ENCODE results near the gene CD44. TPM values are rescaled to one million over a fixed set of nuclear protein-coding genes. Genes with fewer than 3 reads are reported as not detected.
"Not testable (repeated sequence)": the region's sequence is repeated elsewhere in the genome, so short reads cannot be mapped to it uniquely, and the experiment has no call there.

CD44 gene
- 121 TPM for polyA plus RNA-seq (ENCODE audit: insufficient read length)

DNA sequence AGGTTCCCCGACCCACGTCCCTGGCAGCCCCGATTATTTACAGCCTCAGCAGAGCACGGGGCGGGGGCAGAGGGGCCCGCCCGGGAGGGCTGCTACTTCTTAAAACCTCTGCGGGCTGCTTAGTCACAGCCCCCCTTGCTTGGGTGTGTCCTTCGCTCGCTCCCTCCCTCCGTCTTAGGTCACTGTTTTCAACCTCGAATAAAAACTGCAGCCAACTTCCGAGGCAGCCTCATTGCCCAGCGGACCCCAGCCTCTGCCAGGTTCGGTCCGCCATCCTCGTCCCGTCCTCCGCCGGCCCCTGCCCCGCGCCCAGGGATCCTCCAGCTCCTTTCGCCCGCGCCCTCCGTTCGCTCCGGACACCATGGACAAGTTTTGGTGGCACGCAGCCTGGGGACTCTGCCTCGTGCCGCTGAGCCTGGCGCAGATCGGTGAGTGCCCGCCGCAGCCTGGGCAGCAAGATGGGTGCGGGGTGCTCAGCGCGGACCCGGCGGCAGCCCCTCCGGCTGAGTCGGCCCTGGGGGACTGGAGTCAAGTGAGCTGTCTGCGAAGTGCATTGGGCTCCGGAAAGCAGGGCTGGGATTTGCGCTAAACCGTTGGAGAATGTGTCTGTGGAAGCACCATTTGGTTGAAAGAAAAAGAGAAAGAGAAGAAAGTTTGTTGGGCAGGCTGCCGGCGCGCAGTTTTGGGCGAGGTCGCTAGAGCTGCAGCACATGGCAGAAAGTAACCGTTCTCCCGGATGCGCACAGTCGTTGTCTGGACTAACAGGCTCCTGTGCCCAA is at the start of gene CD44:
Gene CD44 (plus strand): TSS at position 229 of the 779 bp plus-strand sequence. CDS start 133 bp downstream, at position 362.
- no peak for DNase-seq (ENCODE audit: low read depth)

DNA sequence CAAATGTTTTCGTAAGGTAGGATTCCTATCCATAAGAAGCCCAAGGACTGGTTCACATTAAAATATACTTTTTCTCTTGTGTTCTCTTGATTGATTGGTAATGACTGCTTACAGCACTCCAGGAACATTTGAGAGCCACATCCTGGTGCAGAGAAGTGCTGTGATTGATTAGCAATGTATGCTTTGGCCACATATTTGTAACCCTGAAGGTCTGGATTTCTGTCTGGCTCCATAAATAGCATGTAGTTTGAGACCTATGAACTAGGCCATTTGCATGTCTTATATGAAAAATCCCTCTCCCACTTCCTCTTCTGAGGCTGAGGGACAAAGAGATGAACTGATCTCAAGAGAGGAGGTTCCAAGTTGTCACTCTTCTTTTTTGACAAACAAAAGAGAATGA is 49.3 kb upstream of the CD44 start:
- DNase-seq (ENCODE audit: low read depth): no peak

DNA sequence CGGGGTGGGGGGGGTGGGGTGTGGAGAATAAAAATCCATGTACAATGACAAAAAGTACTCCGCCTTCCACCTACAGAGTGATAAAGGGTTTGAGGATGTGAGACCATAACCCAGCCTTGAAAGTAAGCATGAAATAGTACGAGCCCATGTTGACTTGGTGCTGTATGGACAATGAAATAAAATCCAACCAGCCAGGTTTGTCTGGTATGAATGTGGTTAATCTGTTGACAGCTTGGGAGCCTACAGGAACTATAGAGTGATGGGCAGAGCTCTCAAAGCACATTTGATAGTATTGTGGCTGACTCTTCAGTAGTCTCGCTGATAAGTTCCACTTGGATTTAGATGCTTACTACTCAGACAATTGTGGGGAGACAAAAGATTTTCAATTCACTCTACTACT is 48.8 kb upstream of the CD44 start:
- DNase-seq (ENCODE audit: low read depth): no peak

DNA sequence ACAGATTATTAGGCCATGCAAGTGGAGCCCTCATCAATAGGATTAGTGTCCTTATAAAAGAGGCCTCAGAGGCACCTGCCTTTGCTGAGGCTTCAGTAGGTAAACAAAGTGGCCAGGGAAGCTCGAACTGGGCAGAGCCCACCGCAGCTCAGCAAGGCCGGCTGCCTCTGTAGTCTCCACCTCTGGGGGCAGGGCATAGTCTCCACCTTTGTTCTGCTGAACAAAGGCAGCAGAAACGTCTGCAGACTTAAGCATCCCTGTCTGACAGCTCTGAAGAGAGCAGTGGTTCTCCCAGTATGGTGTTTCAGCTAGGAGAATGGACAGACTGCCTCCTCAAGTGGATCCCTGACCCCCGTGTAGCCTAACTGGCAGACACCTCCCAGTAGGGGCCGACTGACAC is 48.0 kb upstream of the CD44 start:
- DNase-seq (ENCODE audit: low read depth): not testable (repeated sequence)

DNA sequence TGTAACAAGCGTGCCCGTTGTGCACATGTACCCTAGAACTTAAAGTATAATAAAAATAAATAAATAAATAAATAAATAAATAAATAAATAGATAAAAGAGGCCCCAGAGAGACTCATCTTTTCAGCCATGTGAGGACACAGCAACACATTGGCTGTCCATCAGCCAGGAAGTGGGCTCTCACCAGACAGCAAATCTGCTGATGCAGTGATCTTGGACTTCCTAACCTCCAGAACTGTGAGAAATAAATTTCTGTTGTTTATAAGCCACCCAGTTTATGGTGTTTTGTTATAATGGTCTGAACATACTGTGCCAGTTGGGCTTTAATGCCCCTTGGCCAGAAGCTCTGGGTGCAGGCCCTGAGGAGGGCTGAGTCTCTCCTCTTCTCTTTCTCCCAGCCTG is 42.2 kb upstream of the CD44 start:
- no peak for DNase-seq (ENCODE audit: low read depth)

DNA sequence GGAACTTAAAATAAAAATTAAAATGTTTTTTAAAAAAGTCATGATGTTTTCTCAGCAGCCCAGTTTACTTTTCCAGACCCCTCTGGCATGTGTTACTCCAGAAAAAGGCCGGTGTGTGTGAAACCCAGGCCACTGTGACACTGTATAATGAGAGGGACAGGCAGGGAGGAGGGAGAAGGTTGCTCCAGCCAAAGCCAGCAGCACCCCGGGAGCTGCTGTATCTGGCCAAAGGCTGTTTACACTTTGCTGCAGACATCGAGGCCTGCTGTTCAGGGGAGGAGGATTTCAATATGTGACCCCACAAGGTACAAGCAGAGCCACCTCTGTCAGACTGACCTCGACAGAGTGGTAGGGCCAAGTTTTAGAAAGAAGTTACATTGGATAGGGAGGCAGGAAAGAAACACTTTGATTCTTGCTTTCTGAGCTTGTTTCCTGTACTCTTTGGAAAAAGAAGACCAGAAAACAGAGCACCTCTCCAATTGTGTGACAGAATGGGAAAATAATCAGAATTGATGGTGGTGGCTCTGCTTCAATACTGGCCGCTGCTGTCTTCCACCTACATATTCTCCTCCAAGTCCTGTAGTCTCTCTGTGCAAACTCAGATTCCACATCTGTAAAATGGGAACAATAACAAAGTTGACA is 41.0 kb upstream of the CD44 start:
- no peak for DNase-seq (ENCODE audit: low read depth)

DNA sequence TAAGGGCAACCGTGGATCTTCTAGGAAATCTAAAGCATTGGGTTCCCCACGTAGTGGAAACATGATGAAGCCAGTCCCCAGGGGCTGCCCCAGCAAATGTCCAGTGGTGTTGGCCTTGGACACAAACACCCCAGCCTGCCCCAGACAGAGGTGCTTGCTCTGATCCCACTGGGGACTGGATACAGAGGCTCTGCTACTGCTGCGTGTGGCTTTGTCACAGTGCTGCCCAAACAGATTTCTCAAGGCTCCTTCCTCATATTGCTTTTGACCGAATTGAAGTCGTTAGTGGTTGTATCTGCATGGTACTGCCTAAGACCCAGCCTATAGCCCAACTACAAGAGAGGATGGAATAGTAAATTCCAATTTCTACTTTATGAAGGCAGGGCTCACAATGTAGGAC is 40.1 kb upstream of the CD44 start:
- no peak for DNase-seq (ENCODE audit: low read depth)

DNA sequence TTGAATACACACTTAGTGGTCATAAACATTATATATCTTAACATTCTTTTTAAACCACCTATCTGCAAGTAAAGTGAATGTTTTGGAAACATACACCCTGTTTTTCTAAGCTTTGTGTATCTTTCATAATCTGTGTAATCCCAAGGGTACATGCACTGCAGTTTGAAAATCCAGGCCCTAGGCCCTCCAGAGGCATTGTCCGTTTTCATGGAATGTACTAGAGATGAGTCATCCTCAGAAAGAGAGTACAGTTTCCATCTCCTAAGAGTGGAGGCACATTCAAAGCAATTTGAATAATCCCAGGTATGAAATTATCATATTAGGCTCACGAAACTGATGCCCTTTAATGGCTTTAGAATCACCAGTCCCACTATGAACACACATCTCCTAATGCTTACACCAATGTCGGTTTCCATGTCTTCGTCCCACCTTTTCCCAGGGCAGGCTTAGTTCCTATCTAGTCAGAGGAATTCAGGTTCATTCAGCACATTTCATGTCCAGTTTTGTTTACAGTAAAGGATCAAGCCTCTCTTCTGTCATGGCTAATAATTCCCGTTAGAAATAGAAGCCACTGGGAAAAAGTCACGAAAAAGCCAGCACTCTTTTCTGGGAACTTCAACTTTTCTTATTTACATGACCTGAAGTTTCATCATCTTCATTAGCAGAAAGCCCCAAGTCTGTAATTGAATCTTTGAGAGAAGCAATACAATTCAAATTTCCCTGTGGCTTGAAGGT is 39.5 kb upstream of the CD44 start:
- no peak for DNase-seq (ENCODE audit: low read depth)

DNA sequence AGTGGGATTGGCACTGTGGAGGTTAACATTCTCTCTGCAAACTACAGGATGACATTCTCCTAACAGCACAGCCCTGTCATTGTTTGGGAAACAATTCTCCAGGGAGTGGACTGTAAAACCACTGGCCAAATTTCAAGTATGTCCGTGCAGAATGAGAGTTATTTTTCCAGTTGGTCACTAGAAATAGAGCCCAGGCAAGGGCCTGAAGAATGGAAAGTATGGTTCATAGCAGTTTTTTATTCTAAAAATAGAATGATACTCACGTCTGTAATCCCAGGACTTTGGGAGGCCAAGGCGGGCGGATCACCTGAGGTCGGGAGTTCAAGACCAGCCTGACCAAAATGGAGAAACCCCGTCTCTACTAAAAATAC is 39.0 kb upstream of the CD44 start:
- peak; percentile 84 for DNase-seq (ENCODE audit: low read depth)

DNA sequence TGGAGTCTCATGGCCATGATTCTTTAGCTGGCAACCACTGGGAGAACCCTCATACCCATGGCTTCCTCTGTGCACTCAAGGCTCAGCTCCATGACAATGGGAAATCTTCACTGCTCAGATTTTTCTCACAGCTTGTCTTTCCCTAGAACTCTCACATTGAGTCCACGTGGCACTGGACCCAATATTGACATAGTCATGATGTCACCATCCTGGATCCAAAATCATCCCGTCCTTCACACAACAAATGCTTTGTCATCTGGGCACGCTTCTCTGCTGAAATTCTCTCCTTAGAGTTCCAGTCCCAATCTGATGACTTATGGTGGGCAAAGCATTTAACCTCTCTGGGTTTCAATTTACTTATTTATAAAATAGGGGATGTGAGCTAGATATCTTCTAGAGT is 37.7 kb upstream of the CD44 start:
- DNase-seq (ENCODE audit: low read depth): no peak

DNA sequence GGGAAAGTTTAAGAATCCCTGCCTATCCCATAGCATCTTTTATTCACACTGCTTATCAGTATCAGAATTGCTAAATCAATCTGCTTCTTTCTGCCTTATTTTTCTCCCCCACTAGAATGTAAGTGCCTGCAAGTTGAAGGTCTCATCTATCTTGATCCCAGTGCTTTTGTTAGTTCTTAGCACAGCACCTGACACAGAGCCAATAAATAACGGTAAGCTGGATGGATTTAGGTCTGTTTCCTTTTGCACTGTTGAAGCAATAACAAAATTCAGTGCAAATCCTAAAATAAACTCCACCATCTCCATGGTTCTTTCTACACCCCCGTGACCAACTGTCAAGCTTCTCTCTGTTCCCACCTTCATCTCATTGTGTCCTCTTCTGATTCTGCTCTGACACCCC is 36.7 kb upstream of the CD44 start:
- no peak for DNase-seq (ENCODE audit: low read depth)

DNA sequence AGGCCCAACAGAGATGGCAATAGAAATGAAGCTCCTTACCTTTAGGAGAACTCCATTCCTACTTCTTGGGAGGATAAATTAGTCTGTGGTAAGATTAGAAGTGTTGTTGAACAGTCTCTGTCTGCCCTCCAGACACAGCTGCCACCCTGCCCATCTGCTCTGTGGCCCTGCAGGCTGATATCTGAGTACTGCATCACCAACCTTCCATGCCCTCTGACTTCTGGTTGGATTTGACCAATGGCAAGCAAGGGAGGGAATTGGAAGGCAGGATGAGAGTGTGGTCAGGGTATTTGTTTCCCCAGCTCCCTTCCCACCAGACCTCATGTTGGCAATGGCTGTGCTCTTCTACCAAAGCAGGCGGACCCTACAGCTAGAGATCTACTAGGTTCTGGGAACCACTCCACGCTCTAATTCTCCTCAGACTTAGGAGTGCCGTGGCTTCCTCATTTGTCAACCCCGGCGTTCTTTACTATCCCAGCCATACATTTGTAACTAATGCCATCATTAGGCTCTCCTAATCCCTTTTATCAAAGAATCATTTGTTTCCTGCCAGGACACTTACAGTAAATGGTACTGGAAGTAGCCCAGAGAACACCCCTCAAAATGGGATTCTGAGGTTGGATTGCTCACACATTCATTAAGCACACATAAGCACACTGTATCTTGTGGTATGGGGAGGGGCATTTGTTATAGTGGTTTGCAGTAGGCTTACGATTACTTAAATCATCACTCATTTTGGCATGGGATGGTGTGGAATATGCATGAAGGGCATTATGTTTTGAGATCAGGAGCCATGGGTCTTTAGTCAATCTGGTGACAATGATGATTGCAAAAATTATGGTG is 35.4 kb upstream of the CD44 start:
- no peak for DNase-seq (ENCODE audit: low read depth)

DNA sequence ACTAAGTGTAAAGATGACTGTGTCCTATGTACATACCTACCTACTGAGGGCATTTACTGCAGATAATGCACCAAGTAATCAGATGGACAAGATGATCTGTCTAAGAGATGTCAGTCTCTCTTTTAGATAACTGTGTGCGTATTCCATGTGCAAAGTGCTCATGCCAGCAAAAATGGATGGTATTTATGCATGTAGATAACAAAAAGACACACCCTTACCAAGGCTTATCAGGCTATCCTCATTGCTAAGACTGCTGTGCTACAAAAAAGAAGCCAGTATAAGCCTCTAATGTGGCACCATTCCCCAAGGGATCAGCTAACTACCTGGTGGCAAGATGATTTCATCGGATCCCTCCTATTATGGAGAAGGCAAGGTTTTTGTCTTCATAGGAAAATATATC is 34.3 kb upstream of the CD44 start:
- DNase-seq (ENCODE audit: low read depth): no peak

DNA sequence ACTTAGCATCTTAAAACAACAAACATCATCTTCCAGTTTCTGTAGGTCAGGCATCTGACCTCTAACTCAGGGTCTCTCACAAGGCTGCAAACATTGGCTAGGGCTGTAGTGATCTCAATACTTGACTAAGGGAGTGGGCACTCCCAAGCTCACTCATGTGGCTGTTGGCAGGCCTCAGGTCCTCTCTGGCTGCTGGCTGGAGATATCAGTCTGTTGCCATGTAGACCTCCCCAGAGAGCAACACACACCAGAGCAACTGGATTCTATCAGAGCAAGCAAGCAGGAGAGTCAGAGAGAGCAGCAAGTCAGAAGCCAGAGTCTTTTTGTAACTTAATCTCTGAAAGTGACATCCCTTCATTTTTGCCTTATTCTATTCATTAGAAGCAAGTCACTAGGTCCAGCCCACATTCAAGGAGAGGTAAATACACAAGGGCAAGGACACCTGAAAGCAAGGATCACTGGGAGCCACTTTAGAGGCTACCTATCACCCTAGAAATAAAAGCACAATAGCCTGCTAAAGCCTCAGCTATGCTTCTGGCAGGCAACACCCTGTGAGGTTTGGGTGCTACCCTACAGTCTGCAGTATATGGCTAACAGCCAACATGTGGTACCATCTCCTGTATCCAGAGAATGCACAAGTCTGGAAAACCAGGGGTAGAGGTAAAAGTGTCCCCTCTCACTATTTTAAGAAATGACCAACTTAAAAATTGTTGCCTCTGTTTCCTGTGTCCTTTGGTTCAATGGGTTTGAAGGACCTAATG is 33.5 kb upstream of the CD44 start:
- DNase-seq (ENCODE audit: low read depth): no peak

DNA sequence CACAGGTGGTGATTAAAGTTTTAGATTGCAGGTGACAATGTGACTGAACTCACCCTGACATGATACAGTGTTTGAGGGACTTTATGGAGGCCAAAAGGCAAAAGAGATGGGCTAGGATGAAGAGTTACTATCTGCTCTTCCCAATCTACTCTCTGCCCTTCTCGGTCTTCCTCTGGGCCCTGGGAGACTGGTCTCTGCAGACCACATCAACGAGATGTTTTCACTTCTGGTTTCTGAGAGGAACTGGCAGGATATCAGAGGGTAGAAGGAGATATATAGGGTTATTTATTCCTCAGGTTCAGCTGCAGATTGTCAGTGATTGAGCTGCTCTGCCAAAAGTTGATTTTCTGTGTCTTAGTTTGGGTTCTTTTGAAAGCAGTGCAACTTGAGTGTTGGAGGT is 32.4 kb upstream of the CD44 start:
- DNase-seq (ENCODE audit: low read depth): no peak

DNA sequence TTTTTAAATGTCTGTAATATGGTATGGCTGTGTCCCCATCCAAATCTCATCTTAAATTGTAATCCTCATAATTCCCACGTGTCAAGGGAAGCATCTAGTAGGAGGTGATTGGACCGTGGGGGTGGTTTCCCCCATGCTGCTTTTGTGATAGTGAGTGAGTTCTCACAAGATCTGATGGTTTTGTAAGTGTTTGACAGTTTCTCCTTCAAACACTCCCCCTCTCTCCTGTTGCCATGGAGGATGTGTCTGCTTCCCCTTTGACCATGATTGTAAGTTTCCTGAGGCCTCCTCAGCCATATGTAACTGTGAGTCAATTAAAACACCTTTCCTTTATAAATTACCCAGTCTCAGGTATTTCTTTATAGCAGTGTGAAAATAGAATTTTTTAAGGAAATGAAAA is 31.1 kb upstream of the CD44 start:
- no peak for DNase-seq (ENCODE audit: low read depth)

DNA sequence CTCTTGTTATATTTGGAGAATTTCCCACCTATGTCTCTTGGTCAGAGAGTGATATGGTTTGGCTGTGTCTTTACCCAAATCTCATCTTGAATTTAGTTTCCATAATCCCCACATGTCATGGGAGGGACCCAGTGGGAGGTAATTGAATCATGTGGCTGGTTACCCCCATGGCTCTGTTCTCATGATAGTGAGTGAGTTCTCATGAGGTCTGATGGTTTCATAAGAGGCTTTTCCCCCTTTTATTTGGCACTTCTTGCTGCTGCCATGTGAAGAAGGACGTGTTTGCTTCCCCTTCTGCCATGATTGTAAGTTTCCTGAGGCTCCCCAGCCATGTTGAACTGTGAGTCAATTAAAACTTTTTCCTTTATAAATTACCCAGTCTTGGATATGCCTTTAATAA is 30.6 kb upstream of the CD44 start:
- not testable (repeated sequence) for DNase-seq (ENCODE audit: low read depth)

DNA sequence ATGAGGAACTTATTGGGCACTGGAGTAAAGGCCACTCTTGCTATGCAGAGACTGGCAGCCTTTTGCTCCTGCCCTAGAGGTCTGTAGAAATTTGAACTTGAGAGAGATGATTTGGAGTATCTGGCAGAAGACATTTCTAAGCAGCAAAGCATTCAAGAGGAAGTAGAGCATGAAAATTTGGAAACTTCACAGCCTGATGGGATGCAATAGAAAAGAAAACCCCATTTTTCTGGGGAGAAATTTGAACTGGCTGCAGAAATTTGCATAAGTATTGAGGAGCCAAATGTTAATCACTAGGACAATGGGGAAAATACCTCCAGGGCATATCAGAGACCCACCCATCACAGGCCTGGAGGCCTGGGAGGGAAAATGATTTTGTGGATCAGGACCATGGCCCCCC is 29.9 kb upstream of the CD44 start:
- DNase-seq (ENCODE audit: low read depth): no peak

DNA sequence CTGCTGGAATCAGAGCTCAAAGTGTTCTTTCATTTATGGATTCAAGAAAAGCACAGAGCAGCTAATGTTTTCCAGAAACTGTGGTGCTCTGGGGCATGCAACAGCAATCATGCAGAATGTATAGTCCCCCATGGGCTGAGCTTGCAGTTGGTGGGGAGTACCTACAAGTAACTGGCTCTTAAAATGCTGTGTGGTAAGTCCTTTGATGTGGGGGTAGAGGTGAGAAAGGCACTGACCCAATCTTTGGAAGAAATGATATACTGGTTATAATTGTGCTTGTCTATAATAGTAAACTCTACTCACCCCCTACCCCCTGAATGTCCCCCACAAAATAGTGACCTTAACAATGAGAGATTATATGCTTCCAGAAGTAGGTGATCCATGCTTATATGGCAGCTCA is 29.1 kb upstream of the CD44 start:
- no peak for DNase-seq (ENCODE audit: low read depth)

DNA sequence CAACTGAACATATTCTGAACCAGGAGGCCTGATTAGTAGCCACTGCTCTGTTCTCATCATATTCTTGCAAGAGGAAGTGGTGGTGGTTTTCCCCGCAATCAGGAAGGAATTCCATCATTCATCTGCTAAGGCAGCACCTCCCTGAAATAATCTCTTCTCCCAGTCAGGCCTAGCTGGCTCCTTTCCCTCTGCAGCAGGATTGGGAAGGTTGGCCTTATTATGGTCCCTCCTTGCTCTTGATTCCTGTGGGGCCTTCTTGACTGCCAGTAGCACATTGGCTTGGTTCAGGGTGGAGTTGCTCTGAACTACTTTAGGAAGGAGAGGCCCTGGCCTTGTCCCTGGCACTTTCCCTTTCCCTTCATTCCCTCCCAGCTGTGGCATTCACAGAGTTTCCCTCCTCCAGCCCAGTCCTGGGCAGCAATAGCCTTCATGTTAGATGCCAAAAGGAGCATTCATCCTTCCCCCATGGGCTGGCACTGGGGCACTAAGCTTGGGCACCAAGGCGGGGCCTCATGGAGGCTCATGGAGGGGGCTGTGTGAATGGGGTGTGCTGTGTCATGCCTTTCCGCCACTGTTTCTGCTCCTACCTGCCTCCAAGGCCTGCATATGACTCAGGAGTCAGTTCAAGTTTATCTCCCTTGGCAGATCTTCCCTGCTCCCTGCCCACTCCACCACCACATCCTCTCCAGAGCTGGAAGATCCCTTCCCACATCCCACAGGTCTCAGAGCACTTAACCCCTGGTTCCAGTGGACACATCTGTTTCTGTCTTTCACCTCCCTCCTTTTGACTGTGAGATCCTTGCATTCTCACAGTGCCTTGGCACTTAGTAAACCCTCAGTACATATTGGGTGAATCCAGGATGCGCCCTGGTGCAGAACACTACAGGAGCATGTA is 27.6 kb upstream of the CD44 start:
- no peak for DNase-seq (ENCODE audit: low read depth)
